WTC11 (cell line): ENCODE data around the gene OR2AJ1. TPM values are rescaled to one million over a fixed set of nuclear protein-coding genes. Genes with fewer than 3 reads are reported as not detected.

Source experiments
- ATAC-seq: fragments of 200-7000 bp; cut with Tn5 transposase; 2 replicates; pipeline ENCODE4 v1.10.0; 2021; ENCODE audit warnings: mild to moderate bottlenecking, moderate library complexity
- CTCF ChIA-PET: fragments of 300-600 bp; sonication (Branson Sonifier 250); formaldehyde crosslinking; loops from one replicate; lab custom pipeline; 2021; ENCODE audit warnings: antibody characterized with exemption; lab: Charles Lee
- POLR2A ChIA-PET: fragments of 350-600 bp; sonication (Branson Sonifier 250); formaldehyde crosslinking; loops from one replicate; lab custom pipeline; 2021; ENCODE audit warnings: antibody characterized with exemption; lab: Charles Lee
- DNase-seq: peaks from one replicate; pipeline ENCODE4 v3.0.0; 2021; ENCODE audit warnings: low spot score
- H3K27ac Mint-ChIP-seq: 2 replicates; pipeline ENCODE4 v1.8.0; 2021; ENCODE audit warnings: mixed read lengths
- H3K27me3 Mint-ChIP-seq: 2 replicates; pipeline ENCODE4 v1.8.0; 2021; ENCODE audit warnings: low read depth, mild to moderate bottlenecking, moderate library complexity, mixed read lengths
- H3K36me3 Mint-ChIP-seq: 2 replicates; pipeline ENCODE4 v1.8.0; 2021; ENCODE audit warnings: mixed read lengths
- H3K4me1 Mint-ChIP-seq: 2 replicates; pipeline ENCODE4 v1.8.0; 2022; ENCODE audit warnings: mixed read lengths
- H3K4me3 Mint-ChIP-seq: 2 replicates; pipeline ENCODE4 v1.8.0; 2021; ENCODE audit warnings: mild to moderate bottlenecking, moderate library complexity, mixed read lengths
- H3K9me3 Mint-ChIP-seq: 2 replicates; pipeline ENCODE4 v1.8.0; 2021; ENCODE audit warnings: mixed read lengths
- ATF1 ChIP-seq: sonication (generic); formaldehyde crosslinking; IDR thresholded peaks from 2 replicates; pipeline ENCODE4 v1.8.1; 2023; ENCODE audit warnings: mild to moderate bottlenecking, moderate library complexity, missing genetic modification reagents
- CREB1 ChIP-seq: sonication (generic); formaldehyde crosslinking; IDR thresholded peaks from 2 replicates; pipeline ENCODE4 v1.8.0; 2023; ENCODE audit warnings: mild to moderate bottlenecking, missing genetic modification reagents
- FOXP1 ChIP-seq: sonication (generic); formaldehyde crosslinking; IDR thresholded peaks from 2 replicates; pipeline ENCODE4 v1.8.0; 2022; ENCODE audit warnings: missing genetic modification reagents, mild to moderate bottlenecking, moderate library complexity, borderline replicate concordance
- GABPB1 ChIP-seq: sonication (generic); formaldehyde crosslinking; IDR thresholded peaks from 2 replicates; pipeline ENCODE4 v1.8.1; 2023; ENCODE audit warnings: mild to moderate bottlenecking, missing genetic modification reagents
- HMGA2 ChIP-seq: fragments of 250-450 bp; sonication (Bioruptor Pico); IDR thresholded peaks from 2 replicates; pipeline ENCODE4 v1.4.0; 2021; ENCODE audit warnings: mild to moderate bottlenecking, moderate library complexity
- MYBL2 ChIP-seq: sonication (generic); formaldehyde crosslinking; IDR thresholded peaks from 2 replicates; pipeline ENCODE4 v1.8.1; 2023; ENCODE audit warnings: mild to moderate bottlenecking, moderate library complexity, missing genetic modification reagents
- NFYB ChIP-seq: sonication (generic); formaldehyde crosslinking; conservative IDR thresholded peaks from 2 replicates; pipeline ENCODE4 v1.8.0; 2022; ENCODE audit warnings: low read depth, missing genetic modification reagents
- PRRX2 ChIP-seq: fragments of 250-450 bp; sonication (Bioruptor Pico); IDR thresholded peaks from 2 replicates; pipeline ENCODE4 v1.8.0; 2021; ENCODE audit warnings: mild to moderate bottlenecking
- RELA ChIP-seq: sonication (generic); formaldehyde crosslinking; IDR thresholded peaks from 2 replicates; pipeline ENCODE4 v1.8.1; 2022; ENCODE audit warnings: missing genetic modification reagents, mild to moderate bottlenecking, borderline replicate concordance
- RORB ChIP-seq: fragments of 250-450 bp; sonication (Bioruptor Pico); IDR thresholded peaks from 2 replicates; pipeline ENCODE4 v1.9.0; 2021; ENCODE audit warnings: mild to moderate bottlenecking
- STAT6 ChIP-seq: sonication (generic); formaldehyde crosslinking; conservative IDR thresholded peaks from 2 replicates; pipeline ENCODE4 v1.8.1; 2023; ENCODE audit warnings: mild to moderate bottlenecking, low read depth, missing genetic modification reagents, moderate library complexity
- ZNF263 ChIP-seq: sonication (generic); formaldehyde crosslinking; IDR thresholded peaks from 2 replicates; pipeline ENCODE4 v1.8.1; 2022; ENCODE audit warnings: low read depth, mild to moderate bottlenecking, moderate library complexity, missing genetic modification reagents
- ZNF532 ChIP-seq: fragments of 250-450 bp; sonication (Bioruptor Pico); IDR thresholded peaks from 2 replicates; pipeline ENCODE4 v1.9.0; 2021; ENCODE audit warnings: mild to moderate bottlenecking, borderline replicate concordance
- total RNA-seq: library from RNA; stranded (reverse); gene quantifications from 3 replicates; pipeline ENCODE4 v1.2.3, GENCODE V29; 2021
- TF ChIP-seq, protein P1 (sequence below): sonication (generic); formaldehyde crosslinking; IDR thresholded peaks from 2 replicates; pipeline ENCODE4 v1.8.1; 2022; ENCODE audit warnings: low read depth, mild to moderate bottlenecking, moderate library complexity, missing genetic modification reagents, borderline replicate concordance
- TF ChIP-seq, protein P2 (sequence below): sonication (generic); formaldehyde crosslinking; IDR thresholded peaks from 2 replicates; pipeline ENCODE4 v1.8.1; 2022; ENCODE audit warnings: mild to moderate bottlenecking, missing genetic modification reagents, moderate library complexity, borderline replicate concordance
- TF ChIP-seq, protein P3 (sequence below): sonication (generic); formaldehyde crosslinking; IDR thresholded peaks from 2 replicates; pipeline ENCODE4 v1.8.1; 2022; ENCODE audit warnings: low read depth, missing genetic modification reagents, borderline replicate concordance

OR2AJ1 gene
- total RNA-seq, 1 experiment from 2014 or later, result not detected

DNA sequence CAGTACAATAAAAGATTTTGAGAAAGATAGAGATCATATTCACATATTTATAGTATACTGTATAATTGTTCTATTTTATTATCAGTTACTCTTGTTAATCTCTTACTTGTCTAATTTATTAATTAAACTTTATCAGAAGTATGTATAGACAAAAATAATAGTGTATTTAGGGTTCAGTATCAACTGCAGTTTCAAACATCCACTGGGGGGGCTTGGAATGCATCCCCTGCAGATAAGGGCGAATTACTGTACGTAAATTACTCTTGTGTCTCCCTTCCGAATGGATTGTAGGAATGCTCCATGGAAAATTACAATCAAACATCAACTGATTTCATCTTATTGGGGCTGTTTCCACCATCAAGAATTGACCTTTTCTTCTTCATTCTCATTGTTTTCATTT is 23.9 kb downstream of the OR2AJ1 start, which contains the start of gene OR2L8:
OR2L8 (plus strand) TSS at position 301 of the 400 bp plus-strand sequence; CDS start at position 301, 0 bp downstream.
- DNase-seq (no peak), ATAC-seq (no peak)

More for the DNA sequence above, 23.9 kb downstream of the OR2AJ1 start, which contains the start of gene OR2L8:
- Mint-ChIP-seq H3K27me3 (peaks cover 8% of the 10 kb centered on the region), H3K36me3 (peaks cover 67% of the 10 kb centered on the region), H3K27ac (no peak within 1 kb of the TSS), H3K4me3 (no peak within 1 kb of the TSS), H3K4me1 (no peaks in the 10 kb centered on the region), H3K9me3 (peaks cover 82% of the 10 kb centered on the region)
- TF ChIP-seq PRRX2 (CRISPR knock-in tag), result no peak
- no peak for TF ChIP-seq CREB1 (CRISPR knock-in tag)
- TF ChIP-seq GABPB1 (CRISPR knock-in tag), result no peak
- no peak for TF ChIP-seq STAT6 (CRISPR knock-in tag)
- no peak for TF ChIP-seq HMGA2 (CRISPR knock-in tag)
- TF ChIP-seq RELA, result no peak
- no peak for TF ChIP-seq FOXP1 (CRISPR knock-in tag)
- TF ChIP-seq RORB (CRISPR knock-in tag), result no peak
- TF ChIP-seq, protein P1, sequence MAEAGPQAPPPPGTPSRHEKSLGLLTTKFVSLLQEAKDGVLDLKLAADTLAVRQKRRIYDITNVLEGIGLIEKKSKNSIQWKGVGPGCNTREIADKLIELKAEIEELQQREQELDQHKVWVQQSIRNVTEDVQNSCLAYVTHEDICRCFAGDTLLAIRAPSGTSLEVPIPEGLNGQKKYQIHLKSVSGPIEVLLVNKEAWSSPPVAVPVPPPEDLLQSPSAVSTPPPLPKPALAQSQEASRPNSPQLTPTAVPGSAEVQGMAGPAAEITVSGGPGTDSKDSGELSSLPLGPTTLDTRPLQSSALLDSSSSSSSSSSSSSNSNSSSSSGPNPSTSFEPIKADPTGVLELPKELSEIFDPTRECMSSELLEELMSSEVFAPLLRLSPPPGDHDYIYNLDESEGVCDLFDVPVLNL (CRISPR knock-in tag), result no peak
- no peak for TF ChIP-seq MYBL2 (CRISPR knock-in tag)
- TF ChIP-seq ZNF263 (CRISPR knock-in tag), result no peak
- TF ChIP-seq, protein P2, sequence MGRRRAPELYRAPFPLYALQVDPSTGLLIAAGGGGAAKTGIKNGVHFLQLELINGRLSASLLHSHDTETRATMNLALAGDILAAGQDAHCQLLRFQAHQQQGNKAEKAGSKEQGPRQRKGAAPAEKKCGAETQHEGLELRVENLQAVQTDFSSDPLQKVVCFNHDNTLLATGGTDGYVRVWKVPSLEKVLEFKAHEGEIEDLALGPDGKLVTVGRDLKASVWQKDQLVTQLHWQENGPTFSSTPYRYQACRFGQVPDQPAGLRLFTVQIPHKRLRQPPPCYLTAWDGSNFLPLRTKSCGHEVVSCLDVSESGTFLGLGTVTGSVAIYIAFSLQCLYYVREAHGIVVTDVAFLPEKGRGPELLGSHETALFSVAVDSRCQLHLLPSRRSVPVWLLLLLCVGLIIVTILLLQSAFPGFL (CRISPR knock-in tag), result no peak
- TF ChIP-seq ATF1, result no peak
- no peak for TF ChIP-seq NFYB
- no peak for TF ChIP-seq ZNF532 (CRISPR knock-in tag)
- TF ChIP-seq, protein P3, sequence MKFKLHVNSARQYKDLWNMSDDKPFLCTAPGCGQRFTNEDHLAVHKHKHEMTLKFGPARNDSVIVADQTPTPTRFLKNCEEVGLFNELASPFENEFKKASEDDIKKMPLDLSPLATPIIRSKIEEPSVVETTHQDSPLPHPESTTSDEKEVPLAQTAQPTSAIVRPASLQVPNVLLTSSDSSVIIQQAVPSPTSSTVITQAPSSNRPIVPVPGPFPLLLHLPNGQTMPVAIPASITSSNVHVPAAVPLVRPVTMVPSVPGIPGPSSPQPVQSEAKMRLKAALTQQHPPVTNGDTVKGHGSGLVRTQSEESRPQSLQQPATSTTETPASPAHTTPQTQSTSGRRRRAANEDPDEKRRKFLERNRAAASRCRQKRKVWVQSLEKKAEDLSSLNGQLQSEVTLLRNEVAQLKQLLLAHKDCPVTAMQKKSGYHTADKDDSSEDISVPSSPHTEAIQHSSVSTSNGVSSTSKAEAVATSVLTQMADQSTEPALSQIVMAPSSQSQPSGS (CRISPR knock-in tag), result no peak
- ChIA-PET POLR2A (no interaction called here), CTCF (no interaction called here)
